Memory B cell (primary cell): Measurements from ENCODE around the gene TMPRSS6.

Experiments used
- ATAC-seq: fragments of 150-1000 bp; cut with Tn5 transposase; 2 replicates; pipeline ENCODE4 v1.10.0; 2021; ENCODE audit warnings: low read depth, mild to moderate bottlenecking, moderate library complexity
- DNase-seq, 2 donors: peaks; one replicate each; pipeline ENCODE4 v3.0.0; 2022; ENCODE audit warnings: low spot score in 2 of 2
- H3K27ac Mint-ChIP-seq: one replicate; pipeline ENCODE4 v1.8.0; 2022; ENCODE audit warnings: mild to moderate bottlenecking, moderate library complexity, mixed read lengths
- H3K27me3 Mint-ChIP-seq: one replicate; pipeline ENCODE4 v1.8.0; 2022; ENCODE audit warnings: mixed read lengths
- H3K36me3 Mint-ChIP-seq: one replicate; pipeline ENCODE4 v1.8.0; 2022; ENCODE audit warnings: mild to moderate bottlenecking, mixed read lengths
- H3K4me1 Mint-ChIP-seq: one replicate; pipeline ENCODE4 v1.8.0; 2022; ENCODE audit warnings: mixed read lengths
- H3K4me3 Mint-ChIP-seq: one replicate; pipeline ENCODE4 v1.8.0; 2022; ENCODE audit warnings: mild to moderate bottlenecking, moderate library complexity, mixed read lengths
- H3K9me3 Mint-ChIP-seq: one replicate; pipeline ENCODE4 v1.8.0; 2022; ENCODE audit warnings: mixed read lengths

Gene TMPRSS6

GRCh38 chr22:37027556-37027955 lies 82.0 kb downstream of the TMPRSS6 start:
- Mint-ChIP-seq H3K27ac (no peak overlapping the region), H3K36me3 (peaks cover 7% of the 10 kb centered on the region), H3K27me3 (no peaks in the 10 kb centered on the region), H3K9me3 (no peaks in the 10 kb centered on the region), H3K4me1 (no peaks in the 10 kb centered on the region), H3K4me3 (no peak overlapping the region)
- ATAC-seq (no peak), DNase-seq (no peak)

- no peaks in the 10 kb centered on the region for H3K27me3 Mint-ChIP-seq
- no peak for ATAC-seq
- DNase-seq: no peak
- peaks cover 3% of the 10 kb centered on the region for H3K4me1 Mint-ChIP-seq
- no peak overlapping the region for H3K4me3 Mint-ChIP-seq
- H3K9me3 Mint-ChIP-seq: no peaks in the 10 kb centered on the region
- H3K27ac Mint-ChIP-seq: no peak overlapping the region
- peaks cover 7% of the 10 kb centered on the region for H3K36me3 Mint-ChIP-seq
Observed at GRCh38 chr22:37026325-37026724, 83.2 kb downstream of the TMPRSS6 start.

- no peak overlapping the region for H3K27ac Mint-ChIP-seq
- H3K36me3 Mint-ChIP-seq: peaks cover 7% of the 10 kb centered on the region
- ATAC-seq (no peak), DNase-seq (no peak)
- H3K27me3 Mint-ChIP-seq: peaks cover 1% of the 10 kb centered on the region
- peaks cover 5% of the 10 kb centered on the region for H3K4me1 Mint-ChIP-seq
- no peaks in the 10 kb centered on the region for H3K9me3 Mint-ChIP-seq
- no peak overlapping the region for H3K4me3 Mint-ChIP-seq
Observed at GRCh38 chr22:37025500-37026070, 83.9 kb downstream of the TMPRSS6 start.

- peaks cover 7% of the 10 kb centered on the region for H3K36me3 Mint-ChIP-seq
- H3K27me3 Mint-ChIP-seq: peaks cover 1% of the 10 kb centered on the region
- no peak for ATAC-seq
- H3K27ac Mint-ChIP-seq: no peak overlapping the region
- H3K4me3 Mint-ChIP-seq: no peak overlapping the region
- no peaks in the 10 kb centered on the region for H3K9me3 Mint-ChIP-seq
- H3K4me1 Mint-ChIP-seq: peaks cover 5% of the 10 kb centered on the region
- no peak for DNase-seq
Observed at GRCh38 chr22:37024339-37025157, 85.0 kb downstream of the TMPRSS6 start.

GRCh38 chr22:37023743-37024338 lies 85.7 kb downstream of the TMPRSS6 start:
- H3K4me1 Mint-ChIP-seq: peaks cover 5% of the 10 kb centered on the region
- no peaks in the 10 kb centered on the region for H3K9me3 Mint-ChIP-seq
- no peak overlapping the region for H3K27ac Mint-ChIP-seq
- no peak for DNase-seq
- no peak for ATAC-seq
- peaks cover 1% of the 10 kb centered on the region for H3K27me3 Mint-ChIP-seq
- no peak overlapping the region for H3K4me3 Mint-ChIP-seq
- H3K36me3 Mint-ChIP-seq: peaks cover 7% of the 10 kb centered on the region

- Mint-ChIP-seq H3K27ac (no peak overlapping the region), H3K4me3 (no peak overlapping the region), H3K36me3 (peaks cover 6% of the 10 kb centered on the region), H3K27me3 (peaks cover 1% of the 10 kb centered on the region), H3K9me3 (no peaks in the 10 kb centered on the region), H3K4me1 (peaks cover 7% of the 10 kb centered on the region)
- ATAC-seq (no peak), DNase-seq (no peak)
Observed at GRCh38 chr22:37022483-37023337, 86.8 kb downstream of the TMPRSS6 start.

- Mint-ChIP-seq H3K4me1 (peaks cover 7% of the 10 kb centered on the region), H3K27ac (no peak overlapping the region)
- ATAC-seq: peak; percentile 66
Observed at GRCh38 chr22:37021710-37022482, 87.6 kb downstream of the TMPRSS6 start.

GRCh38 chr22:37021041-37021440 lies 88.5 kb downstream of the TMPRSS6 start:
- H3K27ac Mint-ChIP-seq: no peak overlapping the region
- peaks cover 7% of the 10 kb centered on the region for H3K4me1 Mint-ChIP-seq
- H3K27me3 Mint-ChIP-seq: peaks cover 1% of the 10 kb centered on the region
- no peak overlapping the region for H3K4me3 Mint-ChIP-seq
- H3K36me3 Mint-ChIP-seq: peaks cover 4% of the 10 kb centered on the region
- no peak for ATAC-seq
- DNase-seq: no peak
- H3K9me3 Mint-ChIP-seq: no peaks in the 10 kb centered on the region

More at GRCh38 chr22:37021710-37022482, 87.6 kb downstream of the TMPRSS6 start:
- H3K9me3 Mint-ChIP-seq: no peaks in the 10 kb centered on the region
- peak; percentile 43 to 59 for DNase-seq
- peaks cover 1% of the 10 kb centered on the region for H3K27me3 Mint-ChIP-seq
- peak overlapping the region; percentile 67 for H3K4me3 Mint-ChIP-seq
- H3K36me3 Mint-ChIP-seq: peaks cover 4% of the 10 kb centered on the region

GRCh38 chr22:37020192-37020479 lies 89.4 kb downstream of the TMPRSS6 start:
- peaks cover 7% of the 10 kb centered on the region for H3K4me1 Mint-ChIP-seq
- peak overlapping the region; percentile 84 for H3K4me3 Mint-ChIP-seq
- DNase-seq: no peak
- peaks cover 1% of the 10 kb centered on the region for H3K27me3 Mint-ChIP-seq
- H3K9me3 Mint-ChIP-seq: no peaks in the 10 kb centered on the region
- no peak for ATAC-seq
- peak overlapping the region; percentile 20 for H3K27ac Mint-ChIP-seq
- peaks cover 4% of the 10 kb centered on the region for H3K36me3 Mint-ChIP-seq

GRCh38 chr22:37019309-37020191 lies 90.0 kb downstream of the TMPRSS6 start, which contains the start of the genes MPST and TST:
Gene MPST, plus strand, starts transcription at chr22:37019742. Its CDS starts 95 bp downstream, at chr22:37019837.
Gene TST, minus strand, starts transcription at chr22:37019447. Its CDS starts 715 bp downstream, at chr22:37018732.
- peaks cover 1% of the 10 kb centered on the region for H3K27me3 Mint-ChIP-seq
- H3K4me1 Mint-ChIP-seq: peaks cover 7% of the 10 kb centered on the region
- H3K27ac Mint-ChIP-seq: peak within 1 kb of the TSS; percentile 20
- no peaks in the 10 kb centered on the region for H3K9me3 Mint-ChIP-seq
- no peaks in the 10 kb centered on the region for H3K36me3 Mint-ChIP-seq
- DNase-seq (peak; percentile 41 to 57), ATAC-seq (peak; percentile 78)
- H3K4me3 Mint-ChIP-seq: peak within 1 kb of the TSS; percentile 84

GRCh38 chr22:37018815-37019308 lies 90.7 kb downstream of the TMPRSS6 start:
- Mint-ChIP-seq H3K36me3 (no peaks in the 10 kb centered on the region), H3K27ac (no peak overlapping the region), H3K27me3 (peaks cover 1% of the 10 kb centered on the region), H3K9me3 (no peaks in the 10 kb centered on the region), H3K4me3 (peak overlapping the region; percentile 72), H3K4me1 (peaks cover 7% of the 10 kb centered on the region)
- ATAC-seq (peak; percentile 9), DNase-seq (no peak)

- ATAC-seq (no peak), DNase-seq (no peak)
- Mint-ChIP-seq H3K36me3 (no peaks in the 10 kb centered on the region), H3K4me3 (peak overlapping the region; percentile 72), H3K9me3 (no peaks in the 10 kb centered on the region), H3K27me3 (peaks cover 1% of the 10 kb centered on the region), H3K27ac (no peak overlapping the region), H3K4me1 (peaks cover 7% of the 10 kb centered on the region)
Observed at GRCh38 chr22:37018086-37018814, 91.3 kb downstream of the TMPRSS6 start.
